Urinary bladder (tissue), 4 donors: Measurements from ENCODE around the gene MAN2C1. TPM values are rescaled to one million over a fixed set of nuclear protein-coding genes. Genes with fewer than 3 reads are reported as not detected.
"Not testable (repeated sequence)": the region's sequence is repeated elsewhere in the genome, so short reads cannot be mapped to it uniquely, and the experiment has no call there.

Experiments
- DNase-seq: peaks from one replicate; pipeline ENCODE4 v3.0.0-alpha.2; 2015; ENCODE audit errors: extremely low spot score
- H3K27ac ChIP-seq: one replicate; pipeline ENCODE4 v1.5.1; 2013; ENCODE audit warnings: low read depth, mild to moderate bottlenecking, moderate library complexity
- H3K36me3 ChIP-seq: one replicate; pipeline ENCODE4 v1.6.1; 2013; ENCODE audit warnings: mild to moderate bottlenecking, moderate library complexity; ENCODE audit not compliant: insufficient read depth
- H3K4me1 ChIP-seq: one replicate; pipeline ENCODE4 v1.6.1; 2013; ENCODE audit warnings: mild to moderate bottlenecking, moderate library complexity; ENCODE audit not compliant: insufficient read depth
- H3K4me3 ChIP-seq: one replicate; pipeline ENCODE4 v1.5.1; 2013; ENCODE audit warnings: low read depth, low read length
- WGBS: extraction: QIAGEN DNeasy Blood & Tissue Kit; methylation state at CpG from one replicate; pipeline ENCODE4 v1.1.7; 2013; 5-methylcytosine and 5-hydroxymethylcytosine counted together
- polyA plus RNA-seq: library from polyadenylated mRNA; stranded (reverse); fragments of 200-250 nt; gene quantifications from one replicate; pipeline ENCODE4 v1.2.3, GENCODE V29; 2013
- total RNA-seq: library from RNA; depleted of rRNA; stranded (reverse); fragments of >200 nt; gene quantifications from one replicate; pipeline ENCODE4 v1.2.3, GENCODE V29; 2014
- donor health status: healthy with polysubstance abuse.
- donor health status: healthy.

MAN2C1 gene
- total RNA-seq (78.2 TPM), polyA plus RNA-seq (113 TPM)

DNA sequence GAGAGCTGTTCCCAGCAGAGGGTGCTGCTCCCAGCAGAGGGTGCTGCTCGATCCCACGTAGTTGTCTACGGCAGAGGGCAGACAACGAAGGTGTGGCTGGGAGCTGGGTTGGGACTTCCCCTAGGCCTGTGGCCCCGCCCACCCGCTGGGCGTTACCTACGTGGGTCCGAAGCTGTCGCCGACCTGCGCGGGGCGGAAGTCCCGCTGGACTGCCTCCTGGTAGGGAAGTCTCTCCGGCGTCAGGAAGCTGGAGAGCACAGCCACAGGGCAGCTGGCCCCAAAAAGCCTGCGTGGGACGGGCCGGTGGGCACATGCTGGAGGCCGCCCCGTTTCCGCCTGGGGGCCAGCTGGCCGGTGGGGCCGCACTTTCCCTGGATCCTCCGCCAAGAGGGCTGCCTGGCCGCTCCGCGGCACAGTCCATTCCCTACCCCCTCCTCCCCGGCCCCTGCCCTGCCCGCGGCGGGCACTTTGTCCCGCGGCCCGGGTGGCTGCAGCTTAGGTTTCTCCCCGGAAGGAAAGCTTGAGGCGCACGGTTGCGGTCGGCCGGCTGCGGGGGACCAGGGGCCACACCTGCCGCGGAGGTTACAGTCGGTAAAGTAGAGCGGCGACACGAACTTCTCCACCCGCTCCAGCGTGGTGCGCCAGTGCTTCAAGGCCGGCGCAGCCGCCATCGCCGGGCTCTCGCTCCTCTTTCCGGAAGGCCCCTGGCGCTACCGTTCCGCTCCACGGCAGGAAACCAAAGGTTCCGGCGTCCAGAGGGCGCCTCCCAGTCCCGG lies at the start of gene MAN2C1:
Gene MAN2C1 (minus strand): TSS at position 695 of the 776 bp plus-strand sequence. CDS start 24 bp downstream, at position 671.
- H3K36me3 ChIP-seq, result peaks cover 1% of the 10 kb centered on the region
- under 1% methylated on average over 67 of the region's 67 CpGs for WGBS
- H3K27ac ChIP-seq, result peak within 1 kb of the TSS; percentile 99
- no peaks in the 10 kb centered on the region for H3K4me1 ChIP-seq
- H3K4me3 ChIP-seq, result peak within 1 kb of the TSS; percentile 98
- DNase-seq, result peak; percentile 78

DNA sequence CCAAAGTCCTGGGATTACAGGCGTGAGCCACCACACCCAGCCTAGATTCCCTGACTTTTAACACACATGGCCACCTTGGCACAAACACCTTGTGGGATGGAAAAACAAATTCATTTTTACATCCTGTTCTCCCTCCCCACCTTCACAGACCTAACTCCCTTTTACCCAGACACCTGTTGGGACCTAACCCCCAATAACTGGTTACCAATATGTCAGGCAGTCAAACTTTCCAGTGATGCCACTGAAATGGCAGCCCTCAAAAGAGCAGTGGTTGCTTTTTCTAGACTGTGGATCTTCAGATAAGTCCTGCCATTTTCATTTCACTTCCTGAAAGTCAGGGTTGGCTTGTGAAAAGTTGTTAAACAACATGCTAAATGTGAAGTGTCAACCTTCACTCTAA lies 48.2 kb upstream of the MAN2C1 start:
- Histone ChIP-seq H3K4me3 (no peak overlapping the region), H3K27ac (no peak overlapping the region), H3K4me1 (no peaks in the 10 kb centered on the region), H3K36me3 (peaks cover 3% of the 10 kb centered on the region)
- WGBS, result 94% methylated on average over 1 of the region's 1 CpG
- no peak for DNase-seq

DNA sequence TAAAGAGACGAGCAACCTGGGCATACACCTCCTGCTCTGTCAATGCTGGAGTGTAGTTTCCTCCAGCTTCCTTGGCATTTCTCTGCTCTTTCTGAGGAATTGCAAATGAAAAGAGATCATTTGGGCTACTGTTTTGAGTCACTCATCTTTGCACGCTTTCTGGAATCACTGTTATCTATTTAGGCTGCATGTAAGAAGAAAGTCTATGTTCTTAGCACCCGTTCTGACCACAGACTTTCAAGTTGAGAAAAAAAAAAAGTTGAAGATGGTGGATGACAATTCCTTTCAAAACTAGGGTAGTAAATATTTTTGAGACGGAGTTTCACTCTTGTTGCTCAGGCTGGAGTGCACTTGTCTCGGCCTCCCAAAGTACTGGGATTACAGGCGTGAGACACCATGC lies 41.8 kb upstream of the MAN2C1 start:
- no peaks in the 10 kb centered on the region for H3K4me1 ChIP-seq
- no peak overlapping the region for H3K27ac ChIP-seq
- no peak for DNase-seq
- WGBS, result 89% methylated on average over 6 of the region's 6 CpGs
- H3K36me3 ChIP-seq, result peaks cover 14% of the 10 kb centered on the region
- H3K4me3 ChIP-seq, result no peak overlapping the region

DNA sequence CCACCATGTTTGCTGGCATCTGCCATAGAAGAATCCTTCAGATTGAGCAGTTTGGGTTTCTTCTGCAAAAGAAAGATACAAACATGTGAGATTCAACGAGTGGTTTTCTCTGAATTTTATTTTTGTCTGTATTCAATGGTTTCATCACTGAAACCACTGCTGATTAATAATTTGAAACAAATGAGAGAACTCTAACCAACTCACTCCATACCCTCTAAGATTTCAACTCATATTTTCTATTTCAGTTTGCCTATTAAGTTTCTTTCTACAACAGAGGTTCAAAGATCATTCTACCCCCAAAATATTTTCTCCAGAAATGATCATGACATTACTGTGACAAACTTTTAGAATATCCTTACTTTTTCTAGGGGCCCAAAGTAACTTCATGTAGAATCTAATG lies 38.7 kb upstream of the MAN2C1 start:
- WGBS, result 96% methylated on average over 1 of the region's 1 CpG
- H3K36me3 ChIP-seq, result peaks cover 14% of the 10 kb centered on the region

GRCh38 chr15:75403892-75404291 lies 35.5 kb upstream of the MAN2C1 start:
- H3K36me3 ChIP-seq, result peaks cover 10% of the 10 kb centered on the region
- H3K27ac ChIP-seq, result no peak overlapping the region
- WGBS, result 91% methylated on average over 2 of the region's 2 CpGs
- no peak overlapping the region for H3K4me3 ChIP-seq
- no peak for DNase-seq
- no peaks in the 10 kb centered on the region for H3K4me1 ChIP-seq

More for the DNA sequence above, 38.7 kb upstream of the MAN2C1 start:
- Histone ChIP-seq H3K27ac (no peak overlapping the region), H3K4me3 (no peak overlapping the region), H3K4me1 (no peaks in the 10 kb centered on the region)
- no peak for DNase-seq

GRCh38 chr15:75397494-75397893 lies 29.1 kb upstream of the MAN2C1 start:
- 81% methylated on average over 2 of the region's 2 CpGs for WGBS
- Histone ChIP-seq H3K36me3 (peaks cover 19% of the 10 kb centered on the region), H3K4me1 (no peaks in the 10 kb centered on the region), H3K27ac (no peak overlapping the region), H3K4me3 (no peak overlapping the region)
- no peak for DNase-seq

- H3K4me1 ChIP-seq, result no peaks in the 10 kb centered on the region
- WGBS, result 89% methylated on average over 1 of the region's 1 CpG
- no peak for DNase-seq
- no peak overlapping the region for H3K27ac ChIP-seq
- H3K36me3 ChIP-seq, result peaks cover 12% of the 10 kb centered on the region
- no peak overlapping the region for H3K4me3 ChIP-seq
Measured at GRCh38 chr15:75389791-75390382, 21.5 kb upstream of the MAN2C1 start.

GRCh38 chr15:75383986-75384385 lies 15.6 kb upstream of the MAN2C1 start:
- not testable (repeated sequence) for H3K4me1 ChIP-seq, H3K4me3 ChIP-seq, DNase-seq, H3K36me3 ChIP-seq, H3K27ac ChIP-seq
- 91% methylated on average over 5 of the region's 5 CpGs for WGBS

DNA sequence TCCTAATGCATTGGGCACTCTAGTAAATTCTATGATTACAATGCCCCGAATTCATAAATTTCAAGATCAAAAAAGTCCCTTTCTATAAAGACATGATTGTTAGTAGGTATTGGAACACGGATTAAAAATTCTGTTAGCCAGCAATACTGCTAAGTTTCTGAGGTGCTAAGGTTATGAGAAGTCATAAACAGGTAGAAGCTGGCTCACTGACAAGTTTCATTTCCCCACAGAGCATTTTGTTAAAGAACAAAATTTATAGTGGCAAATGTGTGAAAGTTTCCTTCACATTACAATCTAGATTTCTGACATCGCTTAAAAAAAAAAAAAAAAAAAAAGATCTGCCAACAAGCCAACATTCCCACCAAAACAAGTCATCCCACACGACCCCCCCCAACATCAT lies 12.4 kb upstream of the MAN2C1 start:
- H3K36me3 ChIP-seq, result peaks cover 6% of the 10 kb centered on the region
- H3K4me3 ChIP-seq, result no peak overlapping the region
- DNase-seq, result no peak
- no peaks in the 10 kb centered on the region for H3K4me1 ChIP-seq
- 79% methylated on average over 4 of the region's 4 CpGs for WGBS
- H3K27ac ChIP-seq, result no peak overlapping the region

- DNase-seq, result no peak
- 92% methylated on average over 11 of the region's 11 CpGs for WGBS
- no peak overlapping the region for H3K4me3 ChIP-seq
- no peak overlapping the region for H3K27ac ChIP-seq
- H3K4me1 ChIP-seq, result no peaks in the 10 kb centered on the region
- peaks cover 3% of the 10 kb centered on the region for H3K36me3 ChIP-seq
Measured at GRCh38 chr15:75371901-75372688, 3.7 kb upstream of the MAN2C1 start.

GRCh38 chr15:75371486-75371885 lies 3.1 kb upstream of the MAN2C1 start:
- no peak for DNase-seq
- 80% methylated on average over 1 of the region's 1 CpG for WGBS
- H3K36me3 ChIP-seq, result no peaks in the 10 kb centered on the region
- H3K4me3 ChIP-seq, result no peak overlapping the region
- no peaks in the 10 kb centered on the region for H3K4me1 ChIP-seq
- H3K27ac ChIP-seq, result no peak overlapping the region

DNA sequence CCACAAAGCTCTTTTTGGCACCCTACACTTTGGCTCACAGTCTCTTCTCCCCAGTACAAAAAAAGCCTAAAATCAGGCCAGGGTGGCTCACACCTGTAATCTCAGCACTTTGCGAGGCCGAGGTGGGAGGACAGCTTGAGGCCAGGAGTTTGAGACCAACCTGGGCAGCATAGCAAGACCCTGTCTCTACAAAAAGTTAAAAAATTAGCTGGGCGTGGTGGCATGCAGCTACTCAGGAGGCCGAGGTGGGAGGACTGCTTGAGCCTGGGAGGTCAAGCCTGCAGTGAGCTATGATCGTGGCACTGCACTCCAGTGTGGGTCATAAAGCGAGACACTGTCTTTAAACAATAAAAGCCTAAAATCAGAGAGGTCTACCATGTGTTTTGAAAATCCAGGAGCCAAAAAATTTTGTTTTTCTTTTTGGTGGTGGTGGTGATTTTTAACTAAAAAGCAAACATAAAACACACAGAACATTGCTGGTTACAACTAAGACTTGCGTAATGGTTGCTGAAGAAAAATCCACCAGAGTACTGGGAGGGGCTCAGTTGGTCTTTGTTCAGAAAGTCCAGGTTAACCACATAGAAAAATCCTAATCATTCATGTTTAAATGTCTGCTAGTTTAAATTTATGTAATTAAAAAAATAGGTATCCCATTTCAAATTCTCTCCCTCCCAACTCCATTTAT lies 1.6 kb upstream of the MAN2C1 start:
- DNase-seq, result no peak
- Histone ChIP-seq H3K4me1 (no peaks in the 10 kb centered on the region), H3K36me3 (no peaks in the 10 kb centered on the region), H3K27ac (no peak overlapping the region), H3K4me3 (no peak overlapping the region)
- WGBS, result 96% methylated on average over 7 of the region's 7 CpGs

DNA sequence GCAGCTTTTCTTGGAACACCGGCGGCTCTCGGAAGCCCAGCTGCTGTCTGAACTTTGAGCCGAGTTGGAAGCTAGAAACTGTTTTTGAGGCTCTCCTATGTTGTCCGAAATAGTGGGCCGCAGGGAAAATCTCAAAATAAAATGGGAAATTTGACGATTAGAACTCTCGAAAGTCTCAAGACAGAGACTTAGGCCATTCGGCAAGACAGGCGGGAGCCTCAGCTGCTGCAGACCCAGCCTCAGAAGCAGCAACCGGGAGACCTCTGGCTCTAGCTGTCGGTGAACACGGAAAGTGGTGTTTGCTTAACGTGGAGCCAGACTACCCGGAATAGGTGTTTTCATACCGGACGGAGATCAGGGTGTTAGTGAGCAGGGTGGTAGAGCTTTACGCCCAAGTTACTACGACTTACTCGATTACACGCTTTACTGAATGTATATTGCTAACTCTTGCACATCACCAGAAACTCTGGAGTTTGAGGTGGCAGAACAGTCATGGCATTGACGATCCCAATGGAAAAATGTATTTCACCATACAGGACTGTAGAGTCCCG lies 357 bp upstream of the MAN2C1 start:
- H3K36me3 ChIP-seq, result peaks cover 1% of the 10 kb centered on the region
- 6% methylated on average over 23 of the region's 23 CpGs for WGBS
- DNase-seq, result no peak
- H3K4me3 ChIP-seq, result peak overlapping the region; percentile 98
- H3K27ac ChIP-seq, result peak overlapping the region; percentile 40
- H3K4me1 ChIP-seq, result no peaks in the 10 kb centered on the region
